Measurements from ENCODE around the gene CDYL.

GRCh38 chr6:4962905-4963304 lies 186.7 kb downstream of the CDYL start:
- no peak for TF ChIP-seq CTCF (conservative IDR thresholded peaks at IDR 0.05 in 1 of 2, IDR thresholded peaks at IDR 0.05 in 1 of 2; ENCODE audit: extremely low read depth in 1 of 2, insufficient read depth in 1 of 2, low read depth in 1 of 2, low read length in 2 of 2)
- no peak for TF ChIP-seq EZH2 (IDR thresholded peaks at IDR 0.05; ENCODE audit: borderline replicate concordance, low read length)
